Activated CD4-positive, alpha-beta memory T cell treated with anti-CD3 and anti-CD28 coated beads, Interleukin-2, amount 10 ng/mL, durations not matched to agents 7 days and 5 days (primary cell): ENCODE measurements around the gene QPCT. TPM values are rescaled to one million over a fixed set of nuclear protein-coding genes. Genes with fewer than 3 reads are reported as not detected.
"Not testable (repeated sequence)": the region's sequence is repeated elsewhere in the genome, so short reads cannot be mapped to it uniquely, and the experiment has no call there.

Experiments used
- CTCF ChIA-PET: fragments of 350-600 bp; sonication (Branson Sonifier 250); formaldehyde crosslinking; loops from one replicate; lab custom pipeline; 2021; ENCODE audit warnings: antibody characterized with exemption, inconsistent platforms; lab: Charles Lee
- POLR2A ChIA-PET: fragments of 350-600 bp; sonication (Branson Sonifier 250); formaldehyde crosslinking; loops from one replicate; lab custom pipeline; 2021; ENCODE audit warnings: antibody characterized with exemption; lab: Charles Lee
- DNase-seq: peaks from one replicate; pipeline ENCODE4 v3.0.0-alpha.2; 2020
- H3K27ac Mint-ChIP-seq: one replicate; pipeline ENCODE4 v1.8.0; 2021; ENCODE audit warnings: mild to moderate bottlenecking, mixed read lengths
- H3K27me3 Mint-ChIP-seq: one replicate; pipeline ENCODE4 v1.8.0; 2021; ENCODE audit warnings: mixed read lengths
- H3K36me3 Mint-ChIP-seq: one replicate; pipeline ENCODE4 v1.8.0; 2021; ENCODE audit warnings: low read depth, mixed read lengths
- H3K4me1 Mint-ChIP-seq: one replicate; pipeline ENCODE4 v1.8.0; 2021; ENCODE audit warnings: mixed read lengths
- H3K4me3 Mint-ChIP-seq: one replicate; pipeline ENCODE4 v1.8.0; 2021; ENCODE audit warnings: mild to moderate bottlenecking, mixed read lengths
- H3K9me3 Mint-ChIP-seq: one replicate; pipeline ENCODE4 v1.8.0; 2021; ENCODE audit warnings: mixed read lengths
- total RNA-seq, 2 experiments: library from RNA; stranded (reverse); gene quantifications; one replicate each; pipeline ENCODE4 v1.2.3, GENCODE V29; 2021

QPCT gene
- total RNA-seq, 2 experiments from 2014 or later = not detected

GRCh38 chr2:37367984-37368383, 23.6 kb downstream of the QPCT start:
- no peak overlapping the region for H3K4me3 Mint-ChIP-seq
- ChIA-PET CTCF (interaction anchor here (0.6 kb wide), 1 partner anchor 654 kb away, joined by 3 read pairs; no protein-coding TSS in a partner anchor), POLR2A (interaction anchor here (0.9 kb wide), 1 partner anchor 8 kb away, joined by 3 read pairs; no protein-coding TSS in a partner anchor)

GRCh38 chr2:37370666-37371065, 26.2 kb downstream of the QPCT start:
- Mint-ChIP-seq H3K27me3 (peaks cover 57% of the 10 kb centered on the region), H3K27ac (no peak overlapping the region), H3K4me1 (peaks cover 6% of the 10 kb centered on the region), H3K4me3 (no peak overlapping the region), H3K9me3 (no peaks in the 10 kb centered on the region), H3K36me3 (no peaks in the 10 kb centered on the region)
- CTCF ChIA-PET = no interaction called here
- DNase-seq = no peak
- POLR2A ChIA-PET = no interaction called here

More at GRCh38 chr2:37367984-37368383, 23.6 kb downstream of the QPCT start:
- Mint-ChIP-seq H3K27ac (no peak overlapping the region), H3K9me3 (no peaks in the 10 kb centered on the region), H3K36me3 (no peaks in the 10 kb centered on the region), H3K27me3 (peaks cover 42% of the 10 kb centered on the region), H3K4me1 (peaks cover 3% of the 10 kb centered on the region)
- DNase-seq = no peak

GRCh38 chr2:37372000-37372399, 27.6 kb downstream of the QPCT start:
- ChIA-PET CTCF (no interaction called here), POLR2A (no interaction called here)
- no peaks in the 10 kb centered on the region for H3K36me3 Mint-ChIP-seq
- H3K27ac Mint-ChIP-seq = no peak overlapping the region
- H3K9me3 Mint-ChIP-seq = no peaks in the 10 kb centered on the region
- no peak for DNase-seq
- no peak overlapping the region for H3K4me3 Mint-ChIP-seq
- peaks cover 19% of the 10 kb centered on the region for H3K4me1 Mint-ChIP-seq
- peaks cover 66% of the 10 kb centered on the region for H3K27me3 Mint-ChIP-seq

GRCh38 chr2:37375741-37376288, 31.4 kb downstream of the QPCT start:
- Mint-ChIP-seq H3K36me3 (peaks cover 3% of the 10 kb centered on the region), H3K9me3 (no peaks in the 10 kb centered on the region), H3K27me3 (peaks cover 64% of the 10 kb centered on the region), H3K27ac (no peak overlapping the region), H3K4me3 (peak overlapping the region; percentile 39), H3K4me1 (peaks cover 25% of the 10 kb centered on the region)
- ChIA-PET CTCF (interaction anchor here (0.6 to 3.8 kb wide), 7 partner anchors 12 to 502 kb away, joined by 3 to 17 read pairs (median 4); no protein-coding TSS in a partner anchor), POLR2A (interaction anchor here (0.8 to 2.0 kb wide), 3 partner anchors 8 to 461 kb away, joined by 3 to 6 read pairs (median 3); no protein-coding TSS in a partner anchor)
- no peak for DNase-seq

GRCh38 chr2:37376421-37377186, 32.2 kb downstream of the QPCT start:
- Mint-ChIP-seq H3K4me1 (peaks cover 25% of the 10 kb centered on the region), H3K36me3 (peaks cover 3% of the 10 kb centered on the region), H3K9me3 (no peaks in the 10 kb centered on the region), H3K27me3 (peaks cover 60% of the 10 kb centered on the region), H3K27ac (peak overlapping the region; percentile 5), H3K4me3 (peak overlapping the region; percentile 39)
- ChIA-PET CTCF (interaction anchor here (0.7 to 3.8 kb wide), 8 partner anchors 14 to 502 kb away, joined by 3 to 17 read pairs (median 4); no protein-coding TSS in a partner anchor), POLR2A (interaction anchor here (0.6 to 2.0 kb wide), 7 partner anchors 10 to 461 kb away, joined by 3 to 9 read pairs (median 3); no protein-coding TSS in a partner anchor)
- peak; percentile 26 for DNase-seq

- POLR2A ChIA-PET = interaction anchor here (0.6 to 1.4 kb wide), 7 partner anchors 10 to 281 kb away, joined by 3 to 9 read pairs (median 3); no protein-coding TSS in a partner anchor
- DNase-seq = no peak
- peaks cover 3% of the 10 kb centered on the region for H3K36me3 Mint-ChIP-seq
- H3K9me3 Mint-ChIP-seq = no peaks in the 10 kb centered on the region
- peaks cover 56% of the 10 kb centered on the region for H3K27me3 Mint-ChIP-seq
- no peak overlapping the region for H3K27ac Mint-ChIP-seq
- no peak overlapping the region for H3K4me3 Mint-ChIP-seq
- CTCF ChIA-PET = interaction anchor here (0.9 to 3.8 kb wide), 7 partner anchors 13 to 501 kb away, joined by 3 to 17 read pairs (median 4); no protein-coding TSS in a partner anchor
- H3K4me1 Mint-ChIP-seq = peaks cover 25% of the 10 kb centered on the region
Observed at GRCh38 chr2:37377187-37377532, 32.7 kb downstream of the QPCT start.

- H3K27me3 Mint-ChIP-seq = peaks cover 47% of the 10 kb centered on the region
- H3K36me3 Mint-ChIP-seq = peaks cover 3% of the 10 kb centered on the region
- peaks cover 25% of the 10 kb centered on the region for H3K4me1 Mint-ChIP-seq
- H3K27ac Mint-ChIP-seq = no peak overlapping the region
- ChIA-PET POLR2A (no interaction called here), CTCF (interaction anchor here (0.6 to 3.8 kb wide), 6 partner anchors 12 to 556 kb away, joined by 3 to 17 read pairs (median 5); no protein-coding TSS in a partner anchor)
- DNase-seq = no peak
- no peaks in the 10 kb centered on the region for H3K9me3 Mint-ChIP-seq
- H3K4me3 Mint-ChIP-seq = no peak overlapping the region
Observed at GRCh38 chr2:37378411-37378810, 34.0 kb downstream of the QPCT start.

- ChIA-PET POLR2A (no interaction called here), CTCF (interaction anchor here (1.1 to 1.5 kb wide), 2 partner anchors 16 to 497 kb away, joined by 5 read pairs; no protein-coding TSS in a partner anchor)
- DNase-seq = no peak
- H3K4me1 Mint-ChIP-seq = peaks cover 24% of the 10 kb centered on the region
- no peak overlapping the region for H3K4me3 Mint-ChIP-seq
- no peak overlapping the region for H3K27ac Mint-ChIP-seq
- H3K27me3 Mint-ChIP-seq = peaks cover 37% of the 10 kb centered on the region
- H3K36me3 Mint-ChIP-seq = peaks cover 3% of the 10 kb centered on the region
- H3K9me3 Mint-ChIP-seq = no peaks in the 10 kb centered on the region
Observed at GRCh38 chr2:37379881-37380296, 35.5 kb downstream of the QPCT start.

GRCh38 chr2:37380787-37381186, 36.4 kb downstream of the QPCT start:
- CTCF ChIA-PET, H3K4me3 Mint-ChIP-seq, POLR2A ChIA-PET, DNase-seq, H3K27ac Mint-ChIP-seq, H3K36me3 Mint-ChIP-seq, H3K9me3 Mint-ChIP-seq: not testable (repeated sequence)
- Mint-ChIP-seq H3K27me3 (peaks cover 31% of the 10 kb centered on the region), H3K4me1 (peaks cover 21% of the 10 kb centered on the region)

GRCh38 chr2:37384261-37384660, 39.8 kb downstream of the QPCT start:
- POLR2A ChIA-PET, H3K27ac Mint-ChIP-seq, DNase-seq, CTCF ChIA-PET, H3K4me1 Mint-ChIP-seq, H3K36me3 Mint-ChIP-seq, H3K4me3 Mint-ChIP-seq, H3K27me3 Mint-ChIP-seq, H3K9me3 Mint-ChIP-seq: not testable (repeated sequence)

GRCh38 chr2:37387148-37387835, 42.9 kb downstream of the QPCT start:
- Mint-ChIP-seq H3K36me3 (no peaks in the 10 kb centered on the region), H3K9me3 (no peaks in the 10 kb centered on the region), H3K27ac (no peak overlapping the region), H3K4me1 (no peaks in the 10 kb centered on the region), H3K27me3 (no peaks in the 10 kb centered on the region), H3K4me3 (no peak overlapping the region)
- ChIA-PET CTCF (no interaction called here), POLR2A (interaction anchor here (0.9 to 1.4 kb wide), 2 partner anchors 10 to 62 kb away, joined by 3 read pairs; no protein-coding TSS in a partner anchor)
- DNase-seq = no peak

- ChIA-PET CTCF (no interaction called here), POLR2A (no interaction called here)
- Mint-ChIP-seq H3K27me3 (no peaks in the 10 kb centered on the region), H3K4me3 (no peak overlapping the region), H3K4me1 (no peaks in the 10 kb centered on the region), H3K36me3 (no peaks in the 10 kb centered on the region), H3K27ac (no peak overlapping the region), H3K9me3 (no peaks in the 10 kb centered on the region)
- no peak for DNase-seq
Observed at GRCh38 chr2:37388074-37388473, 43.6 kb downstream of the QPCT start.
